GM13977 (cell line): ENCODE results near the gene SLCO6A1.

Source experiments
- DNase-seq: peaks from one replicate; pipeline ENCODE4 v3.0.0; 2012; ENCODE audit warnings: low spot score
- CTCF ChIP-seq: IDR thresholded peaks from 2 replicates; pipeline ENCODE4 v1.5.1; 2012; ENCODE audit warnings: mild to moderate bottlenecking, control low read depth; ENCODE audit not compliant: insufficient read depth; ENCODE audit errors: extremely low read depth, missing control alignments
- in situ Hi-C: fragments of 300-500 bp; cut with MboI; formaldehyde crosslinking; loops from one replicate; pipeline ENCODE4 v1.12.0; 2022; ENCODE audit warnings: low sequenced_read_pairs, low pct_unique_long_range_greater_than_20kb, mixed read lengths, inconsistent platforms; ENCODE audit not compliant: unreplicated experiment

The SLCO6A1 gene

GRCh38 chr5:102418531-102418930, 80.3 kb downstream of the SLCO6A1 start:
- in situ Hi-C loops: no loop called here
- TF ChIP-seq CTCF: no peak
- no peak for DNase-seq

GRCh38 chr5:102414448-102414847, 84.4 kb downstream of the SLCO6A1 start:
- DNase-seq: no peak
- in situ Hi-C loops: no loop called here
- no peak for TF ChIP-seq CTCF

- no peak for TF ChIP-seq CTCF
- DNase-seq: no peak
- in situ Hi-C loops: no loop called here
Observed at GRCh38 chr5:102388235-102388634, 110.6 kb downstream of the SLCO6A1 start.

GRCh38 chr5:102385365-102385764, 113.4 kb downstream of the SLCO6A1 start:
- TF ChIP-seq CTCF: no peak
- in situ Hi-C loops: no loop called here
- DNase-seq: no peak

- no peak for DNase-seq
- in situ Hi-C loops: no loop called here
- TF ChIP-seq CTCF: no peak
Observed at GRCh38 chr5:102380174-102380573, 118.6 kb downstream of the SLCO6A1 start.

GRCh38 chr5:102375876-102376275, 122.9 kb downstream of the SLCO6A1 start:
- no peak for TF ChIP-seq CTCF
- no peak for DNase-seq
- in situ Hi-C loops: no loop called here

GRCh38 chr5:102375272-102375671, 123.5 kb downstream of the SLCO6A1 start:
- DNase-seq: no peak
- in situ Hi-C loops: no loop called here
- TF ChIP-seq CTCF: no peak
